Hematopoietic multipotent progenitor cell treated with erythropoietin and hydrocortisone succinate and interleukin-3 and kit ligand, for 17 days (in vitro differentiated cells): ENCODE measurements around the gene TRAPPC3.

Source experiments
- DNase-seq: peaks from one replicate; pipeline ENCODE4 v3.0.0-alpha.2; 2015; ENCODE audit warnings: low spot score

The TRAPPC3 gene

GRCh38 chr1:36126005-36126716, 23.1 kb downstream of the TRAPPC3 start:
- DNase-seq: no peak

- DNase-seq: no peak
Measured at GRCh38 chr1:36125129-36125991, 23.9 kb downstream of the TRAPPC3 start, which contains the start of gene COL8A2. TSS of gene COL8A2 (minus strand) at chr1:36125222. CDS start at chr1:36100242, 24,980 bp downstream.

- no peak for DNase-seq
Measured at GRCh38 chr1:36124404-36125128, 24.7 kb downstream of the TRAPPC3 start.

GRCh38 chr1:36123356-36123755, 25.9 kb downstream of the TRAPPC3 start:
- DNase-seq: no peak

GRCh38 chr1:36122062-36123030, 26.9 kb downstream of the TRAPPC3 start:
- DNase-seq: no peak

GRCh38 chr1:36119456-36119855, 29.8 kb downstream of the TRAPPC3 start:
- DNase-seq: no peak

GRCh38 chr1:36118447-36119204, 30.7 kb downstream of the TRAPPC3 start:
- DNase-seq: no peak

GRCh38 chr1:36116901-36117300, 32.4 kb downstream of the TRAPPC3 start:
- DNase-seq: no peak

- DNase-seq: no peak
Measured at GRCh38 chr1:36115931-36116330, 33.4 kb downstream of the TRAPPC3 start.

GRCh38 chr1:36115200-36115669, 34.1 kb downstream of the TRAPPC3 start:
- no peak for DNase-seq

- DNase-seq: no peak
Measured at GRCh38 chr1:36114371-36114770, 34.9 kb downstream of the TRAPPC3 start.

GRCh38 chr1:36112823-36113222, 36.5 kb downstream of the TRAPPC3 start:
- DNase-seq: no peak

GRCh38 chr1:36111151-36111550, 38.1 kb downstream of the TRAPPC3 start:
- DNase-seq: no peak

- no peak for DNase-seq
Measured at GRCh38 chr1:36109041-36109679, 40.1 kb downstream of the TRAPPC3 start.

GRCh38 chr1:36108314-36108713, 41.0 kb downstream of the TRAPPC3 start:
- DNase-seq: no peak

- DNase-seq: no peak
Measured at GRCh38 chr1:36107394-36107793, 41.9 kb downstream of the TRAPPC3 start.

- no peak for DNase-seq
Measured at GRCh38 chr1:36106269-36106668, 43.0 kb downstream of the TRAPPC3 start.

GRCh38 chr1:36101546-36101945, 47.7 kb downstream of the TRAPPC3 start:
- DNase-seq: no peak

- DNase-seq: no peak
Measured at GRCh38 chr1:36100376-36100775, 48.9 kb downstream of the TRAPPC3 start.
